Stomach smooth muscle (tissue), 2 donors: ENCODE measurements around the gene GRIK2.
"Not testable (repeated sequence)": the region's sequence is repeated elsewhere in the genome, so short reads cannot be mapped to it uniquely, and the experiment has no call there.

Experiments
- H3K27ac ChIP-seq: one replicate; pipeline ENCODE4 v1.7.0; 2013; ENCODE audit warnings: mild to moderate bottlenecking, low read length, inconsistent platforms
- H3K27me3 ChIP-seq, 2 donors: one replicate each; pipeline ENCODE4 v1.7.0; 2013; ENCODE audit warnings: low read length in 2 of 2; ENCODE audit not compliant: insufficient read depth in 2 of 2, control insufficient read depth in 1 of 2
- H3K36me3 ChIP-seq, 2 donors: one replicate each; pipeline ENCODE4 v1.7.0; 2013; ENCODE audit warnings: low read length in 2 of 2; ENCODE audit not compliant: control insufficient read depth in 2 of 2, insufficient read depth in 2 of 2
- H3K4me1 ChIP-seq: one replicate; pipeline ENCODE4 v1.7.0; 2013; ENCODE audit warnings: low read length; ENCODE audit not compliant: control insufficient read depth, insufficient read depth
- H3K4me3 ChIP-seq, 2 donors: one replicate each; pipeline ENCODE4 v1.7.0; 2013; ENCODE audit warnings: low read length in 2 of 2
- H3K9ac ChIP-seq, 2 donors: one replicate each; pipeline ENCODE4 v1.7.0; 2013; ENCODE audit warnings: low read length in 2 of 2, mild to moderate bottlenecking in 1 of 2
- H3K9me3 ChIP-seq, 2 donors: one replicate each; pipeline ENCODE4 v1.7.0; 2013; ENCODE audit warnings: low read length in 2 of 2; ENCODE audit not compliant: control insufficient read depth in 2 of 2
- donor health status: healthy.
- donor health status: Pancreatic carcinoma.

GRIK2 gene

GRCh38 chr6:101608703-101609102 is 215.2 kb downstream of the GRIK2 start:
- no peaks in the 10 kb centered on the region for H3K9me3 ChIP-seq
- H3K9ac ChIP-seq = no peak overlapping the region
- H3K4me3 ChIP-seq = no peak overlapping the region
- no peaks in the 10 kb centered on the region for H3K4me1 ChIP-seq
- H3K27me3 ChIP-seq = no peaks in the 10 kb centered on the region
- H3K27ac ChIP-seq = no peak overlapping the region
- no peaks in the 10 kb centered on the region for H3K36me3 ChIP-seq

GRCh38 chr6:101613556-101613955 is 220.0 kb downstream of the GRIK2 start:
- H3K4me1 ChIP-seq = no peaks in the 10 kb centered on the region
- no peaks in the 10 kb centered on the region for H3K36me3 ChIP-seq
- H3K9ac ChIP-seq = no peak overlapping the region
- H3K27me3 ChIP-seq = no peaks in the 10 kb centered on the region
- no peaks in the 10 kb centered on the region for H3K9me3 ChIP-seq
- no peak overlapping the region for H3K27ac ChIP-seq
- H3K4me3 ChIP-seq = no peak overlapping the region

- no peaks in the 10 kb centered on the region for H3K27me3 ChIP-seq
- no peak overlapping the region for H3K4me3 ChIP-seq
- no peaks in the 10 kb centered on the region for H3K9me3 ChIP-seq
- H3K9ac ChIP-seq = no peak overlapping the region
- no peaks in the 10 kb centered on the region for H3K4me1 ChIP-seq
- H3K36me3 ChIP-seq = no peaks in the 10 kb centered on the region
- no peak overlapping the region for H3K27ac ChIP-seq
Measured at GRCh38 chr6:101614774-101615173, 221.3 kb downstream of the GRIK2 start.

GRCh38 chr6:101626269-101626668 is 232.8 kb downstream of the GRIK2 start:
- no peaks in the 10 kb centered on the region for H3K4me1 ChIP-seq
- no peak overlapping the region for H3K4me3 ChIP-seq
- H3K9me3 ChIP-seq = no peaks in the 10 kb centered on the region
- no peaks in the 10 kb centered on the region for H3K27me3 ChIP-seq
- no peaks in the 10 kb centered on the region for H3K36me3 ChIP-seq
- no peak overlapping the region for H3K9ac ChIP-seq
- H3K27ac ChIP-seq = no peak overlapping the region

GRCh38 chr6:101630941-101631340 is 237.4 kb downstream of the GRIK2 start:
- H3K27me3 ChIP-seq = no peaks in the 10 kb centered on the region
- H3K36me3 ChIP-seq = no peaks in the 10 kb centered on the region
- H3K4me1 ChIP-seq = no peaks in the 10 kb centered on the region
- no peak overlapping the region for H3K4me3 ChIP-seq
- H3K9ac ChIP-seq = no peak overlapping the region
- no peak overlapping the region for H3K27ac ChIP-seq
- H3K9me3 ChIP-seq = no peaks in the 10 kb centered on the region

GRCh38 chr6:101633081-101633480 is 239.6 kb downstream of the GRIK2 start:
- H3K4me1 ChIP-seq = no peaks in the 10 kb centered on the region
- no peak overlapping the region for H3K9ac ChIP-seq
- H3K27me3 ChIP-seq = no peaks in the 10 kb centered on the region
- H3K27ac ChIP-seq = no peak overlapping the region
- no peaks in the 10 kb centered on the region for H3K9me3 ChIP-seq
- H3K36me3 ChIP-seq = no peaks in the 10 kb centered on the region
- H3K4me3 ChIP-seq = no peak overlapping the region

GRCh38 chr6:101638865-101639264 is 245.4 kb downstream of the GRIK2 start:
- not testable (repeated sequence) for H3K4me1 ChIP-seq, H3K36me3 ChIP-seq, H3K27ac ChIP-seq, H3K27me3 ChIP-seq, H3K4me3 ChIP-seq, H3K9me3 ChIP-seq, H3K9ac ChIP-seq

- Histone ChIP-seq H3K9me3 (no peaks in the 10 kb centered on the region), H3K4me3 (no peak overlapping the region), H3K27me3 (no peaks in the 10 kb centered on the region), H3K27ac (no peak overlapping the region), H3K4me1 (no peaks in the 10 kb centered on the region), H3K9ac (no peak overlapping the region), H3K36me3 (no peaks in the 10 kb centered on the region)
Measured at GRCh38 chr6:101640131-101640530, 246.6 kb downstream of the GRIK2 start.

GRCh38 chr6:101645770-101646169 is 252.3 kb downstream of the GRIK2 start:
- Histone ChIP-seq H3K4me1 (no peaks in the 10 kb centered on the region), H3K9ac (no peak overlapping the region), H3K27ac (no peak overlapping the region), H3K36me3 (no peaks in the 10 kb centered on the region), H3K4me3 (no peak overlapping the region), H3K27me3 (no peaks in the 10 kb centered on the region), H3K9me3 (no peaks in the 10 kb centered on the region)

GRCh38 chr6:101650402-101651100 is 257.0 kb downstream of the GRIK2 start:
- H3K36me3 ChIP-seq = no peaks in the 10 kb centered on the region
- H3K4me3 ChIP-seq = no peak overlapping the region
- H3K27me3 ChIP-seq = no peaks in the 10 kb centered on the region
- H3K27ac ChIP-seq = no peak overlapping the region
- no peaks in the 10 kb centered on the region for H3K4me1 ChIP-seq
- H3K9me3 ChIP-seq = no peaks in the 10 kb centered on the region
- no peak overlapping the region for H3K9ac ChIP-seq

- H3K9ac ChIP-seq = no peak overlapping the region
- H3K4me3 ChIP-seq = no peak overlapping the region
- no peaks in the 10 kb centered on the region for H3K27me3 ChIP-seq
- no peaks in the 10 kb centered on the region for H3K4me1 ChIP-seq
- no peaks in the 10 kb centered on the region for H3K9me3 ChIP-seq
- H3K36me3 ChIP-seq = no peaks in the 10 kb centered on the region
- no peak overlapping the region for H3K27ac ChIP-seq
Measured at GRCh38 chr6:101652079-101652478, 258.6 kb downstream of the GRIK2 start.
